CD4-positive, CD25-positive, alpha-beta regulatory T cell (primary cell): Measurements from ENCODE around the gene RNFT2. TPM values are rescaled to one million over a fixed set of nuclear protein-coding genes. Genes with fewer than 3 reads are reported as not detected.
"Not testable (repeated sequence)": the region's sequence is repeated elsewhere in the genome, so short reads cannot be mapped to it uniquely, and the experiment has no call there.

Experiments
- ATAC-seq, 2 donors: fragments of 150-1000 bp; cut with Tn5 transposase; one replicate each; pipeline ENCODE4 v1.10.0; 2021; ENCODE audit warnings: low read depth in 2 of 2, moderate number of reproducible peaks in 2 of 2, moderate library complexity in 1 of 2
- DNase-seq, 3 donors: peaks; one replicate each; pipeline versions ENCODE4 v3.0.0 to v3.0.0-alpha.2; 2012 to 2022; ENCODE audit warnings: mixed read lengths in 1 of 3
- H3K27ac ChIP-seq: one replicate; pipeline ENCODE4 v1.7.0; 2013; ENCODE audit warnings: mild to moderate bottlenecking, low read length; ENCODE audit not compliant: insufficient read depth, poor library complexity, severe bottlenecking
- H3K27me3 ChIP-seq: one replicate; pipeline ENCODE4 v1.7.0; 2013; ENCODE audit warnings: low read length; ENCODE audit not compliant: control insufficient read depth, insufficient read depth
- H3K36me3 ChIP-seq: one replicate; pipeline ENCODE4 v1.7.0; 2013; ENCODE audit warnings: mild to moderate bottlenecking, low read length, moderate library complexity; ENCODE audit not compliant: control insufficient read depth, insufficient read depth
- H3K4me1 ChIP-seq: 2 replicates; pipeline ENCODE4 v1.7.0; 2013; ENCODE audit warnings: mild to moderate bottlenecking, low read length; ENCODE audit not compliant: insufficient read depth, control insufficient read depth, poor library complexity, severe bottlenecking
- H3K4me3 ChIP-seq: one replicate; pipeline ENCODE4 v1.7.0; 2013; ENCODE audit warnings: low read depth, mild to moderate bottlenecking, low read length, moderate library complexity
- H3K9me3 ChIP-seq, 2 experiments: 1 replicate in 1 of 2; 2 replicates in 1 of 2; pipeline ENCODE4 v1.7.0; 2013; ENCODE audit warnings: low read length in 2 of 2, mild to moderate bottlenecking in 1 of 2, moderate library complexity in 1 of 2; ENCODE audit not compliant: control insufficient read depth in 2 of 2
- H3K27ac Mint-ChIP-seq, 3 donors: one replicate each; pipeline ENCODE4 v1.8.0; 2020 to 2022; ENCODE audit warnings: mild to moderate bottlenecking in 3 of 3, mixed read lengths in 3 of 3, moderate library complexity in 2 of 3
- H3K27me3 Mint-ChIP-seq: one replicate; pipeline ENCODE4 v1.8.0; 2022; ENCODE audit warnings: mild to moderate bottlenecking, mixed read lengths
- H3K36me3 Mint-ChIP-seq: one replicate; pipeline ENCODE4 v1.8.0; 2020; ENCODE audit warnings: mixed read lengths
- H3K4me1 Mint-ChIP-seq, 4 donors: one replicate each; pipeline ENCODE4 v1.8.0; 2020 to 2022; ENCODE audit warnings: mixed read lengths in 4 of 4, mild to moderate bottlenecking in 1 of 4
- H3K4me3 Mint-ChIP-seq, 4 donors: one replicate each; pipeline ENCODE4 v1.8.0; 2020 to 2022; ENCODE audit warnings: mild to moderate bottlenecking in 4 of 4, mixed read lengths in 4 of 4, moderate library complexity in 3 of 4
- H3K9me3 Mint-ChIP-seq, 7 donors: one replicate each; pipeline ENCODE4 v1.8.0; 2020 to 2022; ENCODE audit warnings: mixed read lengths in 7 of 7, mild to moderate bottlenecking in 3 of 7, moderate library complexity in 2 of 7
- polyA plus RNA-seq, 4 donors: library from polyadenylated mRNA; unstranded; fragments of 300-500 nt; fragmentation: Illumina TruSeq; gene quantifications; one replicate each; pipeline ENCODE4 v1.2.3, GENCODE V29; 2021
- total RNA-seq: library from RNA; stranded (reverse); gene quantifications from one replicate; pipeline ENCODE4 v1.2.3, GENCODE V29; 2022

RNFT2 gene
- total and polyA plus RNA-seq, 5 donors from 2014 or later, result 0.69 to 9.7 (median 2.2) TPM

GRCh38 chr12:116742787-116743186 is 4.7 kb downstream of the RNFT2 start:
- not testable (repeated sequence) for DNase-seq

GRCh38 chr12:116744766-116745165 is 6.7 kb downstream of the RNFT2 start:
- Mint-ChIP-seq H3K4me1 (no peaks in the 10 kb centered on the region), H3K27me3 (no peaks in the 10 kb centered on the region), H3K36me3 (peaks cover 6% of the 10 kb centered on the region), H3K27ac (peak overlapping the region in 1 of 3 donors; percentile 48), H3K9me3 (no peaks in the 10 kb centered on the region), H3K4me3 (no peak overlapping the region)
- no peaks in the 10 kb centered on the region for H3K27me3 ChIP-seq
- H3K9me3 ChIP-seq, result no peaks in the 10 kb centered on the region
- H3K4me1 ChIP-seq, result no peaks in the 10 kb centered on the region
- DNase-seq (no peak), ATAC-seq (no peak)
- H3K36me3 ChIP-seq, result no peaks in the 10 kb centered on the region
- H3K27ac ChIP-seq, result no peak overlapping the region
- H3K4me3 ChIP-seq, result no peak overlapping the region

More at GRCh38 chr12:116742787-116743186, 4.7 kb downstream of the RNFT2 start:
- Mint-ChIP-seq H3K4me3 (peak overlapping the region in 1 of 4 donors; percentile 44), H3K4me1 (peaks cover 4 to 15% (median 9%) of the 10 kb centered on the region in 4 donors)
- H3K9me3 ChIP-seq, H3K9me3 Mint-ChIP-seq, H3K27me3 Mint-ChIP-seq, H3K36me3 Mint-ChIP-seq, H3K36me3 ChIP-seq, ATAC-seq, H3K4me3 ChIP-seq, H3K27me3 ChIP-seq, H3K27ac Mint-ChIP-seq, H3K27ac ChIP-seq: not testable (repeated sequence)
- peaks cover 11% of the 10 kb centered on the region for H3K4me1 ChIP-seq

- Histone ChIP-seq H3K9me3 (no peaks in the 10 kb centered on the region), H3K27ac (no peak overlapping the region), H3K4me3 (no peak overlapping the region), H3K27me3 (no peaks in the 10 kb centered on the region), H3K36me3 (no peaks in the 10 kb centered on the region), H3K4me1 (no peaks in the 10 kb centered on the region)
- no peaks in the 10 kb centered on the region for H3K9me3 Mint-ChIP-seq
- no peaks in the 10 kb centered on the region for H3K27me3 Mint-ChIP-seq
- H3K4me3 Mint-ChIP-seq, result no peak overlapping the region
- H3K27ac Mint-ChIP-seq, result no peak overlapping the region
- DNase-seq (no peak), ATAC-seq (no peak)
- H3K4me1 Mint-ChIP-seq, result no peaks in the 10 kb centered on the region
- H3K36me3 Mint-ChIP-seq, result peaks cover 6% of the 10 kb centered on the region
These were observed 7.4 kb downstream of the RNFT2 start for GRCh38 chr12:116745554-116745953.

GRCh38 chr12:116749884-116750283 is 11.8 kb downstream of the RNFT2 start:
- ATAC-seq (no peak), DNase-seq (no peak)
- H3K4me1 Mint-ChIP-seq, result no peaks in the 10 kb centered on the region
- H3K27me3 ChIP-seq, result no peaks in the 10 kb centered on the region
- no peak overlapping the region for H3K27ac ChIP-seq
- H3K27me3 Mint-ChIP-seq, result no peaks in the 10 kb centered on the region
- H3K4me3 ChIP-seq, result no peak overlapping the region
- peaks cover 0 to 2% (median 0%) of the 10 kb centered on the region in 7 donors for H3K9me3 Mint-ChIP-seq
- H3K36me3 Mint-ChIP-seq, result peaks cover 22% of the 10 kb centered on the region
- no peak overlapping the region for H3K4me3 Mint-ChIP-seq
- no peaks in the 10 kb centered on the region for H3K4me1 ChIP-seq
- H3K27ac Mint-ChIP-seq, result no peak overlapping the region
- no peaks in the 10 kb centered on the region for H3K36me3 ChIP-seq
- no peaks in the 10 kb centered on the region for H3K9me3 ChIP-seq

GRCh38 chr12:116750298-116750697 is 12.2 kb downstream of the RNFT2 start:
- Histone ChIP-seq H3K4me1 (no peaks in the 10 kb centered on the region), H3K4me3 (no peak overlapping the region), H3K27me3 (no peaks in the 10 kb centered on the region), H3K36me3 (no peaks in the 10 kb centered on the region), H3K27ac (no peak overlapping the region), H3K9me3 (no peaks in the 10 kb centered on the region)
- no peak overlapping the region for H3K4me3 Mint-ChIP-seq
- H3K27me3 Mint-ChIP-seq, result no peaks in the 10 kb centered on the region
- H3K27ac Mint-ChIP-seq, result no peak overlapping the region
- no peak for ATAC-seq
- DNase-seq, result no peak
- H3K4me1 Mint-ChIP-seq, result no peaks in the 10 kb centered on the region
- H3K9me3 Mint-ChIP-seq, result peaks cover 0 to 2% (median 0%) of the 10 kb centered on the region in 7 donors
- H3K36me3 Mint-ChIP-seq, result peaks cover 25% of the 10 kb centered on the region

GRCh38 chr12:116754097-116754496 is 16.0 kb downstream of the RNFT2 start:
- not testable (repeated sequence) for H3K4me3 Mint-ChIP-seq, H3K27me3 ChIP-seq, H3K9me3 ChIP-seq, H3K4me3 ChIP-seq, H3K36me3 ChIP-seq, H3K27me3 Mint-ChIP-seq, H3K27ac Mint-ChIP-seq, DNase-seq, ATAC-seq, H3K9me3 Mint-ChIP-seq, H3K4me1 ChIP-seq, H3K27ac ChIP-seq
- Mint-ChIP-seq H3K4me1 (peaks cover 10 to 19% (median 14%) of the 10 kb centered on the region in 4 donors), H3K36me3 (peaks cover 42% of the 10 kb centered on the region)

- not testable (repeated sequence) for ATAC-seq, H3K9me3 ChIP-seq
These were observed 16.7 kb downstream of the RNFT2 start for GRCh38 chr12:116754783-116755182.

GRCh38 chr12:116759783-116760621 is 21.9 kb downstream of the RNFT2 start:
- Histone ChIP-seq H3K36me3 (no peaks in the 10 kb centered on the region), H3K27me3 (no peaks in the 10 kb centered on the region), H3K27ac (no peak overlapping the region), H3K4me1 (no peaks in the 10 kb centered on the region), H3K4me3 (no peak overlapping the region), H3K9me3 (no peaks in the 10 kb centered on the region)
- DNase-seq, result peak in 2 of 3 donors; percentile 16 to 47
- peak in 1 of 2 donors; percentile 46 for ATAC-seq
- Mint-ChIP-seq H3K36me3 (peaks cover 44% of the 10 kb centered on the region), H3K27ac (no peak overlapping the region), H3K4me1 (peaks cover 10 to 23% (median 18%) of the 10 kb centered on the region in 4 donors), H3K27me3 (no peaks in the 10 kb centered on the region), H3K4me3 (peak overlapping the region; percentile 52 to 82 (median 62)), H3K9me3 (peaks cover 0 to 2% (median 0%) of the 10 kb centered on the region in 7 donors)

More at GRCh38 chr12:116754783-116755182, 16.7 kb downstream of the RNFT2 start:
- peaks cover 10 to 21% (median 16%) of the 10 kb centered on the region in 4 donors for H3K4me1 Mint-ChIP-seq
- not testable (repeated sequence) for H3K27me3 ChIP-seq, H3K4me1 ChIP-seq, H3K4me3 Mint-ChIP-seq, H3K27ac ChIP-seq, H3K4me3 ChIP-seq, H3K27ac Mint-ChIP-seq, DNase-seq, H3K36me3 ChIP-seq, H3K27me3 Mint-ChIP-seq, H3K9me3 Mint-ChIP-seq
- peaks cover 44% of the 10 kb centered on the region for H3K36me3 Mint-ChIP-seq
